HepG2 (cell line): Measurements from ENCODE around the gene CTDSP2. TPM values are rescaled to one million over a fixed set of nuclear protein-coding genes. Genes with fewer than 3 reads are reported as not detected.

Experiments used
- ATAC-seq: fragments of 200-7000 bp; cut with Tn5 transposase; 3 replicates; pipeline ENCODE4 v1.9.1; 2020; ENCODE audit warnings: mild to moderate bottlenecking, moderate library complexity
- BruUV-seq: library from RNA; stranded (reverse); fragments of 400-500 nt; replicated peaks from 2 replicates; lab custom pipeline; 2021; lab: Mats Ljungman, UMichigan
- CTCF ChIA-PET: fragments of 300-600 bp; formaldehyde crosslinking; extraction: SDS; loops from one replicate; lab custom pipeline; 2021; ENCODE audit warnings: low total read pairs, inconsistent platforms, low intra/inter-chr PET ratio; lab: Yijun Ruan, JAX
- POLR2A ChIA-PET: fragments of 350-600 bp; sonication (Branson Sonifier 250); formaldehyde crosslinking; loops from one replicate; lab custom pipeline; 2020; ENCODE audit warnings: antibody characterized with exemption, inconsistent platforms; lab: Yijun Ruan, JAX
- DNase-seq: peaks from one replicate; pipeline ENCODE4 v3.0.0-alpha.2; 2015; ENCODE audit warnings: low spot score
- FAIRE-seq: peaks from 3 replicates; lab custom pipeline; 2011; peaks lifted over from hg19 to GRCh38; lab: Jason Lieb, UNC
- H2AFZ ChIP-seq: one replicate; pipeline ENCODE4 v1.6.1; 2011; ENCODE audit warnings: low read length, inconsistent platforms
- H3K27ac ChIP-seq: fragments of 300-600 bp; 3 replicates; pipeline ENCODE4 v1.8.0; 2011; ENCODE audit warnings: mixed run types, mild to moderate bottlenecking, mixed read lengths, low read length, inconsistent platforms; ENCODE audit not compliant: insufficient read depth; ENCODE audit errors: extremely low read length
- H3K27me3 ChIP-seq, 2 experiments: fragments of 200-600 bp in 1 of 2; 2 replicates in 1 of 2; 3 replicates in 1 of 2; pipeline versions ENCODE4 v1.6.0 to v1.8.0; 2011; ENCODE audit warnings: low read length in 2 of 2, mild to moderate bottlenecking in 2 of 2, moderate library complexity in 2 of 2, inconsistent platforms in 1 of 2; ENCODE audit not compliant: insufficient read depth in 2 of 2, control insufficient read depth in 1 of 2
- H3K36me3 ChIP-seq, 2 experiments: fragments of 200-600 bp in 1 of 2; replicated peaks in 1 of 2; 2 replicates in 1 of 2; 3 replicates in 1 of 2; pipeline versions ENCODE4 v1.5.1 to v1.8.0; 2011; ENCODE audit warnings: low read length in 2 of 2, inconsistent platforms in 1 of 2; ENCODE audit not compliant: insufficient read depth in 2 of 2, control insufficient read depth in 1 of 2
- H3K4me1 ChIP-seq: 2 replicates; pipeline ENCODE4 v1.5.1; 2012; ENCODE audit warnings: low read length, inconsistent platforms; ENCODE audit not compliant: insufficient read depth
- H3K4me2 ChIP-seq: 2 replicates; pipeline ENCODE4 v1.6.0; 2011; ENCODE audit warnings: low read depth, low read length, inconsistent platforms
- H3K4me3 ChIP-seq, 3 experiments: fragments of 200-600 bp in 1 of 3; sonication (generic), shearing (Covaris generic) in 1 of 3; replicated peaks in 1 of 3; 2 replicates each; pipeline ENCODE4 v1.5.1; 2011 to 2016; ENCODE audit warnings: low read length in 3 of 3, inconsistent platforms in 2 of 3, low read depth in 2 of 3, mild to moderate bottlenecking in 2 of 3, control low read depth in 1 of 3, mixed read lengths in 1 of 3; ENCODE audit not compliant: insufficient read depth in 1 of 3
- H3K79me2 ChIP-seq: one replicate; pipeline ENCODE4 v1.6.1; 2011; ENCODE audit warnings: low read length, inconsistent platforms; ENCODE audit not compliant: insufficient read depth
- H3K9ac ChIP-seq: 2 replicates; pipeline ENCODE4 v1.6.0; 2011; ENCODE audit warnings: mild to moderate bottlenecking, low read depth, low read length, inconsistent platforms; ENCODE audit not compliant: insufficient read depth
- H3K9me3 ChIP-seq: 2 replicates; pipeline ENCODE4 v1.5.1; 2012; ENCODE audit warnings: mild to moderate bottlenecking, low read length
- H4K20me1 ChIP-seq: 2 replicates; pipeline ENCODE4 v1.6.0; 2011; ENCODE audit warnings: inconsistent platforms, mild to moderate bottlenecking, low read length, moderate library complexity; ENCODE audit not compliant: insufficient read depth
- ATF7-NPFF ChIP-seq: sonication (generic); formaldehyde crosslinking; IDR thresholded peaks from 2 replicates; pipeline ENCODE4 v1.8.1; 2023; ENCODE audit warnings: mild to moderate bottlenecking, low read depth, missing genetic modification reagents, moderate library complexity
- NFYB ChIP-seq: sonication (generic); formaldehyde crosslinking; IDR thresholded peaks from 2 replicates; pipeline ENCODE4 v1.4.0; 2020; ENCODE audit warnings: missing genetic modification reagents
- NKX3-1 ChIP-seq: sonication (generic); formaldehyde crosslinking; IDR thresholded peaks from 2 replicates; pipeline ENCODE4 v1.5.0; 2020; ENCODE audit warnings: missing genetic modification reagents
- POLR2A ChIP-seq, 2 experiments: IDR thresholded peaks; 2 replicates each; pipeline ENCODE4 v1.6.1; 2011; ENCODE audit warnings: low read depth in 2 of 2, low read length in 2 of 2, mild to moderate bottlenecking in 1 of 2, moderate library complexity in 1 of 2; ENCODE audit not compliant: insufficient read depth in 1 of 2
- ZFP1 ChIP-seq: IDR thresholded peaks from 2 replicates; pipeline ENCODE4 v1.6.1; 2016
- ZFY ChIP-seq: sonication (generic); formaldehyde crosslinking; IDR thresholded peaks from 2 replicates; pipeline ENCODE4 v1.4.0; 2020; ENCODE audit warnings: missing genetic modification reagents
- ZNF263 ChIP-seq: sonication (generic); formaldehyde crosslinking; IDR thresholded peaks from 2 replicates; pipeline ENCODE4 v1.4.0; 2020; ENCODE audit warnings: missing genetic modification reagents
- WGBS: methylation state at CpG from one replicate; pipeline ENCODE4 v1.1.6; 2017; ENCODE audit warnings: low lambda C conversion rate; 5-methylcytosine and 5-hydroxymethylcytosine counted together
- in situ Hi-C: cut with HindIII; loops from 2 replicates; pipeline ENCODE4 v1.10.0; 2017; ENCODE audit warnings: low pct_unique_long_range_greater_than_20kb; ENCODE audit not compliant: extremely low pct_ligation_motif_present
- intact Hi-C: fragments of 100-400 bp; cut with micrococcal nuclease; formaldehyde crosslinking; loops from one replicate; pipeline ENCODE4 v1.10.0; 2022; ENCODE audit not compliant: unreplicated experiment
- polyA plus RNA-seq, 8 experiments: library from polyadenylated mRNA; depleted of rRNA in 3 of 8; stranded (reverse) in 7 of 8; unstranded in 1 of 8; fragments of >200 nt; fragmentation: Illumina TruSeq in 4 of 8; extraction: Trizol in 4 of 8; gene quantifications; 2 replicates each; pipeline versions ENCODE4 v1.2.1 to v1.2.3, GENCODE V29; 2011 to 2016; ENCODE audit warnings: low read depth in 4 of 8, missing spikeins in 1 of 8, mixed read lengths in 1 of 8; ENCODE audit not compliant: insufficient read depth in 1 of 8
- total RNA-seq, 5 experiments: library from RNA; depleted of rRNA; stranded (reverse); fragments of >200 nt; fragmentation: Illumina TruSeq; extraction: Trizol; gene quantifications; 2 replicates each; pipeline ENCODE4 v1.2.3, GENCODE V29; 2016; ENCODE audit warnings: low read depth in 1 of 5
- TF ChIP-seq, protein P1 (sequence below): sonication (generic); formaldehyde crosslinking; conservative IDR thresholded peaks from 2 replicates; pipeline ENCODE4 v1.4.0; 2020; ENCODE audit warnings: mild to moderate bottlenecking, missing genetic modification reagents, moderate library complexity

The CTDSP2 gene
- total and polyA plus RNA-seq, 2 of the 13 experiments (the other 11 are each of a cell fraction or from before 2014, with no cell fraction given): 38.1 to 82.5 TPM

DNA sequence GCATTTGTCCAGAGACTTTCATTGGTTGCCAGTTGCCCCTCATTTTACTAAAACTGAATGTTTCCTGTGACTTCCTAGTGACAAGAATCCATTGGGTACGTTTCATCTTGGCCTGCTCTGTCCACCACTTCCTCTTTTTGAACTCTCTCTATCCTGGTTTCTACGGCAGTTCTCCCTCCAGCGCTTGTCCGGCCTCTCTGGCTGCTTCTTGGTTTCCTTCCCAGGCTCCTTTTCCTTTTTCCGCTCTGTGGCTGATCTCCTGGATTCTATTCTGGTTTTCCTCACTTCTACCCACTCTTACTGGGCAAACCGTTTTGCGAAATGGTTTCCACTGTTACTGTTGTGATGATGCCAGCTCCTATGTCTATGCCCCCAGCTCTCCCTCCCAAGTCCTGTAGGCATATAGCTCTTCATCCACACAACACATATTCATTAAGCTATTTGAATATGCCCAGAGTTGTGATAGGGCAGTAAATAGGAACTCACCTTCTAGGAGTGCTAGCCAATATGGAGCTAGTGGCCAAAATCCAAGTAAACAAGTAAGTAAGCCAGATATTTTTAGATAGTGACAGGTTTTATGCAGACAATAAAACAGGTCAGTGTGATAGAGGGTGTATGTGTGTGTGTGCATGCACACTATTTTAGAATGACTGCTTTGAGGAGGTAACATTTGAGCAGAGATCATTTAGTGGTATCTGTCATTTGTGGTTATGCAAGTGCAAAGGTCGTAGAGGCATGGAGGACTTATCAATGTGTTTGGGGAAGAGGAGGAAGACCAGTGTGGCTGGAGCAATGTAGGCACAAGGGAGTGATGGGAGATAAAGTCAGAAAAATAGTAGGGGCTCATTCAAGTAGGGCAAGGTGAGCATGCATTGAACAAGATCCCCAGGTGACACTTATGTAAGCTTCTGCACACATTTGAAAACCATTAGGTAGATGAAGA is 27.9 kb upstream of the CTDSP2 start:
- no peak for TF ChIP-seq ZFY (CRISPR knock-in tag)
- no peak for TF ChIP-seq ZFP1 (CRISPR knock-in tag)
- no peak for TF ChIP-seq NKX3-1 (CRISPR knock-in tag)
- TF ChIP-seq ZNF263 (CRISPR knock-in tag): 0 out of 2 replicates have a peak, but pooled peaks have one; percentile 57
- no peak for TF ChIP-seq POLR2A (IDR thresholded peaks at IDR 0.05; ENCODE audit: insufficient read depth in 1 of 2, low read depth in 2 of 2, low read length in 2 of 2)
- TF ChIP-seq ATF7-NPFF (CRISPR knock-in tag): no peak
- H3K36me3 ChIP-seq: no peaks in the 10 kb centered on the region
- ATAC-seq (no peak), FAIRE-seq (no peak), DNase-seq (no peak)
- in situ Hi-C loops: no loop called here
- no TSS peak for BruUV-seq
- H3K79me2 ChIP-seq: no peaks in the 10 kb centered on the region
- H3K4me1 ChIP-seq: peaks cover 7% of the 10 kb centered on the region; the same call in 1 of the 2 replicates
- no peaks in the 10 kb centered on the region for H3K9me3 ChIP-seq
- POLR2A ChIA-PET: interaction anchor here (1.4 kb wide), 1 partner anchor 28 kb away, joined by 4 read pairs; the partner anchor contains the start of gene CTDSP2
- H3K27me3 ChIP-seq: peaks cover 2 to 11% of the 10 kb centered on the region in 2 experiments; a peak in 3 of 5 replicates
- H2AFZ ChIP-seq: no peak overlapping the region
- no peak overlapping the region for H3K9ac ChIP-seq
- H3K4me3 ChIP-seq: no peak overlapping the region
- 55% methylated on average over 8 of the region's 8 CpGs for WGBS
- no peaks in the 10 kb centered on the region for H4K20me1 ChIP-seq
- CTCF ChIA-PET: interaction anchor here (0.7 kb wide), 1 partner anchor 43 kb away, joined by 3 read pairs; no protein-coding TSS in a partner anchor
- intact Hi-C loops: no loop called here
- no peak overlapping the region for H3K4me2 ChIP-seq
- no peak overlapping the region for H3K27ac ChIP-seq

DNA sequence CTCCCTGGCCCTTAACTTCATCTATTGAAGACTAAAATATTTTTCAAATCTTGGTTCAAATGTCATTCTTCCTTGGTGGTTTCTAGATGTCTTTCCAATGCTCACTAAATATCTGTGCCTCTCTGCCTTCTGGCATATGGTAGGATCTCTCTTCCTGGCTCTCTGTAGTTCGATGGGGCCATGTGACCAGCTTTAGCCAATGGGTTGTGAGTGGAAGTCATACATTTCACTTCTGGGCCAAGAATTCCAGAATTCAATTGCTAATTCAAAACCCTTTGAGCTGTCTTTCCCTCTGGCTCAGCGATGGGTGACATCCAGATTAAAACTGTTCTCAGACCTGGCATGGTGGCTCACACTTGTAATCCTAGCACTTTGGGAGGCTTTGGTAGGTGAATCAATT is 25.8 kb upstream of the CTDSP2 start:
- Histone ChIP-seq H3K9ac (no peak overlapping the region), H3K4me1 (peaks cover 7% of the 10 kb centered on the region; the same call in 1 of the 2 replicates), H3K27ac (no peak overlapping the region), H3K27me3 (peaks cover 2 to 23% of the 10 kb centered on the region in 2 experiments; a peak in 3 of 5 replicates), H3K4me2 (no peak overlapping the region), H4K20me1 (no peaks in the 10 kb centered on the region), H3K36me3 (no peaks in the 10 kb centered on the region), H3K4me3 (no peak overlapping the region), H2AFZ (no peak overlapping the region), H3K79me2 (no peaks in the 10 kb centered on the region), H3K9me3 (no peaks in the 10 kb centered on the region)
- ATAC-seq: no peak
- intact Hi-C loops: no loop called here
- CTCF ChIA-PET: interaction anchor here (1.5 kb wide), 1 partner anchor 33 kb away, joined by 6 read pairs; no protein-coding TSS in a partner anchor
- in situ Hi-C loops: no loop called here
- POLR2A ChIA-PET: no interaction called here
- DNase-seq: no peak
- BruUV-seq: no TSS peak
- 43% methylated on average over 2 of the region's 2 CpGs for WGBS
- TF ChIP-seq, protein P1, sequence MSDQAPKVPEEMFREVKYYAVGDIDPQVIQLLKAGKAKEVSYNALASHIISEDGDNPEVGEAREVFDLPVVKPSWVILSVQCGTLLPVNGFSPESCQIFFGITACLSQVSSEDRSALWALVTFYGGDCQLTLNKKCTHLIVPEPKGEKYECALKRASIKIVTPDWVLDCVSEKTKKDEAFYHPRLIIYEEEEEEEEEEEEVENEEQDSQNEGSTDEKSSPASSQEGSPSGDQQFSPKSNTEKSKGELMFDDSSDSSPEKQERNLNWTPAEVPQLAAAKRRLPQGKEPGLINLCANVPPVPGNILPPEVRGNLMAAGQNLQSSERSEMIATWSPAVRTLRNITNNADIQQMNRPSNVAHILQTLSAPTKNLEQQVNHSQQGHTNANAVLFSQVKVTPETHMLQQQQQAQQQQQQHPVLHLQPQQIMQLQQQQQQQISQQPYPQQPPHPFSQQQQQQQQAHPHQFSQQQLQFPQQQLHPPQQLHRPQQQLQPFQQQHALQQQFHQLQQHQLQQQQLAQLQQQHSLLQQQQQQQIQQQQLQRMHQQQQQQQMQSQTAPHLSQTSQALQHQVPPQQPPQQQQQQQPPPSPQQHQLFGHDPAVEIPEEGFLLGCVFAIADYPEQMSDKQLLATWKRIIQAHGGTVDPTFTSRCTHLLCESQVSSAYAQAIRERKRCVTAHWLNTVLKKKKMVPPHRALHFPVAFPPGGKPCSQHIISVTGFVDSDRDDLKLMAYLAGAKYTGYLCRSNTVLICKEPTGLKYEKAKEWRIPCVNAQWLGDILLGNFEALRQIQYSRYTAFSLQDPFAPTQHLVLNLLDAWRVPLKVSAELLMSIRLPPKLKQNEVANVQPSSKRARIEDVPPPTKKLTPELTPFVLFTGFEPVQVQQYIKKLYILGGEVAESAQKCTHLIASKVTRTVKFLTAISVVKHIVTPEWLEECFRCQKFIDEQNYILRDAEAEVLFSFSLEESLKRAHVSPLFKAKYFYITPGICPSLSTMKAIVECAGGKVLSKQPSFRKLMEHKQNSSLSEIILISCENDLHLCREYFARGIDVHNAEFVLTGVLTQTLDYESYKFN (CRISPR knock-in tag): no peak
- TF ChIP-seq NFYB: peak; percentile 61
- no peak for FAIRE-seq
